HepG2 (cell line): ENCODE data around the gene THSD8. TPM values are rescaled to one million over a fixed set of nuclear protein-coding genes. Genes with fewer than 3 reads are reported as not detected.

ENCODE experiments used
- ARNT2 ChIP-seq: sonication (generic); formaldehyde crosslinking; IDR thresholded peaks from 2 replicates; pipeline ENCODE4 v1.8.0; 2022; ENCODE audit warnings: mild to moderate bottlenecking, low read depth, missing genetic modification reagents, moderate library complexity
- BHLHE40 ChIP-seq: IDR thresholded peaks from 2 replicates; pipeline ENCODE4 v1.6.1; 2011; ENCODE audit warnings: low read length, improper control_type of control experiment
- CEBPG ChIP-seq: IDR thresholded peaks from 2 replicates; pipeline ENCODE4 v1.6.1; 2016
- DNMT1 ChIP-seq: sonication (generic); formaldehyde crosslinking; IDR thresholded peaks from 2 replicates; pipeline ENCODE4 v1.5.1; 2020; ENCODE audit warnings: mild to moderate bottlenecking, missing genetic modification reagents
- FOXA1 ChIP-seq, 2 experiments: fragments of 450-650 bp in 1 of 2; sonication (generic) in 1 of 2; formaldehyde crosslinking in 1 of 2; IDR thresholded peaks; 2 replicates each; pipeline versions ENCODE4 v1.4.0 to v1.6.1; 2016 to 2020; ENCODE audit warnings: missing genetic modification reagents in 1 of 2
- GTF2F1 ChIP-seq: fragments of 150-350 bp; IDR thresholded peaks from 2 replicates; pipeline ENCODE4 v1.6.1; 2014; ENCODE audit warnings: low read length
- HOXD1 ChIP-seq: sonication (generic); formaldehyde crosslinking; IDR thresholded peaks from 2 replicates; pipeline ENCODE4 v1.5.0; 2020; ENCODE audit warnings: missing genetic modification reagents
- MYPOP ChIP-seq: sonication (generic); formaldehyde crosslinking; IDR thresholded peaks from 2 replicates; pipeline ENCODE4 v1.8.1; 2023; ENCODE audit warnings: mild to moderate bottlenecking, moderate library complexity, missing genetic modification reagents
- NAIF1 ChIP-seq: sonication (generic); formaldehyde crosslinking; IDR thresholded peaks from 2 replicates; pipeline ENCODE4 v1.5.0; 2020; ENCODE audit warnings: mild to moderate bottlenecking, missing genetic modification reagents, borderline replicate concordance
- NONO ChIP-seq, 2 experiments: fragments of 450-650 bp in 1 of 2; sonication (generic) in 1 of 2; formaldehyde crosslinking in 1 of 2; IDR thresholded peaks in 1 of 2; conservative IDR thresholded peaks in 1 of 2; 2 replicates each; pipeline versions ENCODE4 v1.6.1 to v1.8.0; 2017 to 2022; ENCODE audit warnings: mild to moderate bottlenecking in 1 of 2, missing genetic modification reagents in 1 of 2, moderate library complexity in 1 of 2
- NR1H2 ChIP-seq: sonication (generic); formaldehyde crosslinking; IDR thresholded peaks from 2 replicates; pipeline ENCODE4 v1.8.1; 2022; ENCODE audit warnings: low read depth, missing genetic modification reagents, borderline replicate concordance
- PRDM15 ChIP-seq: sonication (generic); formaldehyde crosslinking; IDR thresholded peaks from 2 replicates; pipeline ENCODE4 v1.4.0; 2020; ENCODE audit warnings: missing genetic modification reagents
- SMYD3 ChIP-seq: sonication (generic); formaldehyde crosslinking; IDR thresholded peaks from 2 replicates; pipeline ENCODE4 v1.8.1; 2023; ENCODE audit warnings: mild to moderate bottlenecking, missing genetic modification reagents
- SP140L ChIP-seq: sonication (generic); formaldehyde crosslinking; IDR thresholded peaks from 2 replicates; pipeline ENCODE4 v1.4.0; 2020; ENCODE audit warnings: missing genetic modification reagents, borderline replicate concordance
- STAG1 ChIP-seq: sonication (generic); formaldehyde crosslinking; IDR thresholded peaks from 2 replicates; pipeline ENCODE4 v1.4.0; 2020; ENCODE audit warnings: missing genetic modification reagents
- THAP7 ChIP-seq: sonication (generic); formaldehyde crosslinking; IDR thresholded peaks from 2 replicates; pipeline ENCODE4 v1.8.1; 2023; ENCODE audit warnings: mild to moderate bottlenecking, missing genetic modification reagents
- ZNF333 ChIP-seq: sonication (generic); formaldehyde crosslinking; IDR thresholded peaks from 2 replicates; pipeline ENCODE4 v1.4.0; 2020; ENCODE audit warnings: mild to moderate bottlenecking, missing genetic modification reagents, borderline replicate concordance
- polyA plus RNA-seq, 8 experiments: library from polyadenylated mRNA; depleted of rRNA in 3 of 8; stranded (reverse) in 7 of 8; unstranded in 1 of 8; fragments of >200 nt; fragmentation: Illumina TruSeq in 4 of 8; extraction: Trizol in 4 of 8; gene quantifications; 2 replicates each; pipeline versions ENCODE4 v1.2.1 to v1.2.3, GENCODE V29; 2011 to 2016; ENCODE audit warnings: low read depth in 4 of 8, missing spikeins in 1 of 8, mixed read lengths in 1 of 8; ENCODE audit not compliant: insufficient read depth in 1 of 8
- total RNA-seq, 5 experiments: library from RNA; depleted of rRNA; stranded (reverse); fragments of >200 nt; fragmentation: Illumina TruSeq; extraction: Trizol; gene quantifications; 2 replicates each; pipeline ENCODE4 v1.2.3, GENCODE V29; 2016; ENCODE audit warnings: low read depth in 1 of 5
- TF ChIP-seq, protein P1 (sequence below): sonication (generic); formaldehyde crosslinking; IDR thresholded peaks from 2 replicates; pipeline ENCODE4 v1.4.0; 2020; ENCODE audit warnings: missing genetic modification reagents

Gene THSD8
- total and polyA plus RNA-seq, 2 of the 13 experiments (the other 11 are each of a cell fraction or from before 2014, with no cell fraction given) = 4.8 to 14.9 TPM

- TF ChIP-seq MYPOP (CRISPR knock-in tag) (no peak), STAG1 (CRISPR knock-in tag) (peak; percentile 98), FOXA1 (IDR thresholded peaks at IDR 0.05) (no peak), FOXA1 (CRISPR knock-in tag; IDR thresholded peaks at IDR 0.05) (no peak), ZNF333 (CRISPR knock-in tag) (no peak), SP140L (CRISPR knock-in tag) (no peak), PRDM15 (CRISPR knock-in tag) (no peak), SMYD3 (CRISPR knock-in tag) (no peak), NAIF1 (peak; percentile 99), ARNT2 (CRISPR knock-in tag) (peak; percentile 69; the same call in 1 of the 2 replicates), NR1H2 (no peak), HOXD1 (no peak), DNMT1 (CRISPR knock-in tag) (peak; percentile 78; the same call in 1 of the 2 replicates), GTF2F1 (no peak), THAP7 (no peak), NONO (IDR thresholded peaks at IDR 0.05) (no peak), NONO (CRISPR knock-in tag; conservative IDR thresholded peaks at IDR 0.05) (0 out of 2 replicates have a peak, but pooled peaks have one; percentile 27), CEBPG (CRISPR knock-in tag) (no peak), BHLHE40 (peak; percentile 61)
- TF ChIP-seq, protein P1, sequence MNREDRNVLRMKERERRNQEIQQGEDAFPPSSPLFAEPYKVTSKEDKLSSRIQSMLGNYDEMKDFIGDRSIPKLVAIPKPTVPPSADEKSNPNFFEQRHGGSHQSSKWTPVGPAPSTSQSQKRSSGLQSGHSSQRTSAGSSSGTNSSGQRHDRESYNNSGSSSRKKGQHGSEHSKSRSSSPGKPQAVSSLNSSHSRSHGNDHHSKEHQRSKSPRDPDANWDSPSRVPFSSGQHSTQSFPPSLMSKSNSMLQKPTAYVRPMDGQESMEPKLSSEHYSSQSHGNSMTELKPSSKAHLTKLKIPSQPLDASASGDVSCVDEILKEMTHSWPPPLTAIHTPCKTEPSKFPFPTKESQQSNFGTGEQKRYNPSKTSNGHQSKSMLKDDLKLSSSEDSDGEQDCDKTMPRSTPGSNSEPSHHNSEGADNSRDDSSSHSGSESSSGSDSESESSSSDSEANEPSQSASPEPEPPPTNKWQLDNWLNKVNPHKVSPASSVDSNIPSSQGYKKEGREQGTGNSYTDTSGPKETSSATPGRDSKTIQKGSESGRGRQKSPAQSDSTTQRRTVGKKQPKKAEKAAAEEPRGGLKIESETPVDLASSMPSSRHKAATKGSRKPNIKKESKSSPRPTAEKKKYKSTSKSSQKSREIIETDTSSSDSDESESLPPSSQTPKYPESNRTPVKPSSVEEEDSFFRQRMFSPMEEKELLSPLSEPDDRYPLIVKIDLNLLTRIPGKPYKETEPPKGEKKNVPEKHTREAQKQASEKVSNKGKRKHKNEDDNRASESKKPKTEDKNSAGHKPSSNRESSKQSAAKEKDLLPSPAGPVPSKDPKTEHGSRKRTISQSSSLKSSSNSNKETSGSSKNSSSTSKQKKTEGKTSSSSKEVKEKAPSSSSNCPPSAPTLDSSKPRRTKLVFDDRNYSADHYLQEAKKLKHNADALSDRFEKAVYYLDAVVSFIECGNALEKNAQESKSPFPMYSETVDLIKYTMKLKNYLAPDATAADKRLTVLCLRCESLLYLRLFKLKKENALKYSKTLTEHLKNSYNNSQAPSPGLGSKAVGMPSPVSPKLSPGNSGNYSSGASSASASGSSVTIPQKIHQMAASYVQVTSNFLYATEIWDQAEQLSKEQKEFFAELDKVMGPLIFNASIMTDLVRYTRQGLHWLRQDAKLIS = no peak
These were observed 45.6 kb downstream of the THSD8 start (continued) for GRCh38 chr19:12847159-12848139.
